Ascending aorta (tissue), 2 donors: Measurements from ENCODE around the gene LCN15. TPM values are rescaled to one million over a fixed set of nuclear protein-coding genes. Genes with fewer than 3 reads are reported as not detected.
"Not testable (repeated sequence)": the region's sequence is repeated elsewhere in the genome, so short reads cannot be mapped to it uniquely, and the experiment has no call there.

Experiments
- DNase-seq, 2 donors: peaks; one replicate each; pipeline ENCODE4 v3.0.0-alpha.2; 2019; ENCODE audit warnings: low spot score in 2 of 2
- H3K27ac ChIP-seq, 2 donors: fragments of 200-600 bp; sonication (generic); one replicate each; pipeline ENCODE4 v1.5.1; 2016 to 2017; ENCODE audit warnings: mild to moderate bottlenecking in 1 of 2
- H3K27me3 ChIP-seq: fragments of 200-600 bp; sonication (generic); one replicate; pipeline ENCODE4 v1.5.1; 2017
- H3K36me3 ChIP-seq, 2 donors: fragments of 200-600 bp; sonication (generic); one replicate each; pipeline ENCODE4 v1.5.1; 2016
- H3K4me1 ChIP-seq, 2 donors: fragments of 200-600 bp; sonication (generic); one replicate each; pipeline ENCODE4 v1.5.1; 2016 to 2017; ENCODE audit warnings: mild to moderate bottlenecking in 1 of 2
- H3K4me3 ChIP-seq, 2 donors: fragments of 200-600 bp; sonication (generic); one replicate each; pipeline ENCODE4 v1.5.1; 2016 to 2017; ENCODE audit warnings: mild to moderate bottlenecking in 1 of 2
- H3K9me3 ChIP-seq, 2 donors: fragments of 200-600 bp; sonication (generic); one replicate each; pipeline ENCODE4 v1.5.1; 2016
- CTCF ChIP-seq, 3 experiments: fragments of 200-600 bp in 2 of 3; fragments of 450-650 bp in 1 of 3; sonication (generic) in 2 of 3; IDR thresholded peaks; one replicate each; pipeline ENCODE4 v1.5.1; 2016 to 2019; ENCODE audit warnings: antibody characterized with exemption in 3 of 3, mild to moderate bottlenecking in 1 of 3, moderate library complexity in 1 of 3
- intact Hi-C: fragments of 100-400 bp; cut with DNase I; formaldehyde crosslinking; loops from one replicate; pipeline ENCODE4 v1.15.1; 2023
- total RNA-seq: library from RNA; depleted of rRNA; stranded (reverse); fragments of >200 nt; gene quantifications from one replicate; pipeline ENCODE4 v1.1.0, GENCODE V29; 2016

Gene LCN15
- total RNA-seq, 1 donor from 2014 or later, result not detected

GRCh38 chr9:136762915-136763648, 1.2 kb downstream of the LCN15 start:
- Histone ChIP-seq H3K9me3 (no peaks in the 10 kb centered on the region), H3K36me3 (no peaks in the 10 kb centered on the region), H3K27ac (no peak overlapping the region), H3K4me3 (no peak overlapping the region), H3K4me1 (no peaks in the 10 kb centered on the region), H3K27me3 (no peaks in the 10 kb centered on the region)
- DNase-seq, result no peak
- TF ChIP-seq CTCF (IDR thresholded peaks at IDR 0.05), result no peak
- intact Hi-C loops, result no loop called here

- H3K36me3 ChIP-seq, result no peaks in the 10 kb centered on the region
- H3K27me3 ChIP-seq, result no peaks in the 10 kb centered on the region
- no peak overlapping the region for H3K4me3 ChIP-seq
- DNase-seq, result no peak
- intact Hi-C loops, result no loop called here
- no peak overlapping the region for H3K27ac ChIP-seq
- no peaks in the 10 kb centered on the region for H3K9me3 ChIP-seq
- H3K4me1 ChIP-seq, result no peaks in the 10 kb centered on the region
- no peak for TF ChIP-seq CTCF (IDR thresholded peaks at IDR 0.05)
These were observed 2.1 kb downstream of the LCN15 start for GRCh38 chr9:136762221-136762691.

- intact Hi-C loops, result no loop called here
- Histone ChIP-seq H3K4me1 (no peaks in the 10 kb centered on the region), H3K36me3 (no peaks in the 10 kb centered on the region), H3K27ac (no peak overlapping the region), H3K4me3 (no peak overlapping the region), H3K9me3 (no peaks in the 10 kb centered on the region), H3K27me3 (no peaks in the 10 kb centered on the region)
- no peak for TF ChIP-seq CTCF (IDR thresholded peaks at IDR 0.05)
- no peak for DNase-seq
These were observed 2.8 kb downstream of the LCN15 start for GRCh38 chr9:136761545-136761981.

GRCh38 chr9:136760834-136761544, 3.3 kb downstream of the LCN15 start:
- peak in 1 of 3 experiments; percentile 23 for TF ChIP-seq CTCF (IDR thresholded peaks at IDR 0.05)
- H3K27ac ChIP-seq, H3K4me1 ChIP-seq, intact Hi-C loops, H3K27me3 ChIP-seq, H3K36me3 ChIP-seq, DNase-seq, H3K4me3 ChIP-seq, H3K9me3 ChIP-seq: not testable (repeated sequence)

GRCh38 chr9:136760424-136760823, 3.9 kb downstream of the LCN15 start:
- H3K27ac ChIP-seq, result no peak overlapping the region
- no peaks in the 10 kb centered on the region for H3K27me3 ChIP-seq
- H3K4me1 ChIP-seq, result no peaks in the 10 kb centered on the region
- TF ChIP-seq CTCF (IDR thresholded peaks at IDR 0.05), result no peak
- no peak overlapping the region for H3K4me3 ChIP-seq
- no peaks in the 10 kb centered on the region for H3K9me3 ChIP-seq
- intact Hi-C loops, result no loop called here
- no peak for DNase-seq
- H3K36me3 ChIP-seq, result no peaks in the 10 kb centered on the region
